HG02763 (cell line): ENCODE measurements around the gene PLCH1.

Experiments
- ATAC-seq: cut with Tn5 transposase; IDR thresholded peaks from one replicate; pipeline ENCODE4 v1.9.1; 2021; ENCODE audit warnings: mild to moderate bottlenecking, moderate library complexity; ENCODE audit not compliant: unreplicated experiment

Gene PLCH1

GRCh38 chr3:155609586-155609985 is 135.3 kb downstream of the PLCH1 start:
- no peak for ATAC-seq

- ATAC-seq, result no peak
Observed at GRCh38 chr3:155608228-155608920, 136.5 kb downstream of the PLCH1 start.

GRCh38 chr3:155607761-155608160 is 137.1 kb downstream of the PLCH1 start:
- no peak for ATAC-seq

- no peak for ATAC-seq
Observed at GRCh38 chr3:155605571-155605970, 139.3 kb downstream of the PLCH1 start.

- no peak for ATAC-seq
Observed at GRCh38 chr3:155604967-155605366, 139.9 kb downstream of the PLCH1 start.

GRCh38 chr3:155604126-155604525 is 140.7 kb downstream of the PLCH1 start:
- ATAC-seq, result no peak

GRCh38 chr3:155603302-155603701 is 141.6 kb downstream of the PLCH1 start:
- ATAC-seq, result no peak

GRCh38 chr3:155602307-155602706 is 142.6 kb downstream of the PLCH1 start:
- no peak for ATAC-seq

GRCh38 chr3:155598671-155599070 is 146.2 kb downstream of the PLCH1 start:
- no peak for ATAC-seq

GRCh38 chr3:155596615-155597014 is 148.3 kb downstream of the PLCH1 start:
- ATAC-seq, result no peak

GRCh38 chr3:155595371-155595770 is 149.5 kb downstream of the PLCH1 start:
- ATAC-seq, result no peak

- ATAC-seq, result no peak
Observed at GRCh38 chr3:155594526-155595187, 150.2 kb downstream of the PLCH1 start.

- ATAC-seq, result no peak
Observed at GRCh38 chr3:155587581-155587980, 157.3 kb downstream of the PLCH1 start.

- ATAC-seq, result no peak
Observed at GRCh38 chr3:155585384-155585783, 159.5 kb downstream of the PLCH1 start.

- no peak for ATAC-seq
Observed at GRCh38 chr3:155581579-155581978, 163.3 kb downstream of the PLCH1 start.

- ATAC-seq, result no peak
Observed at GRCh38 chr3:155572085-155572484, 172.8 kb downstream of the PLCH1 start.

- no peak for ATAC-seq
Observed at GRCh38 chr3:155568295-155568694, 176.6 kb downstream of the PLCH1 start.

- no peak for ATAC-seq
Observed at GRCh38 chr3:155560594-155560993, 184.3 kb downstream of the PLCH1 start.

- ATAC-seq, result no peak
Observed at GRCh38 chr3:155560135-155560534, 184.7 kb downstream of the PLCH1 start.

GRCh38 chr3:155556531-155556930 is 188.3 kb downstream of the PLCH1 start:
- no peak for ATAC-seq

GRCh38 chr3:155555479-155556060 is 189.3 kb downstream of the PLCH1 start:
- peak; percentile 1 for ATAC-seq

- peak; percentile 75 for ATAC-seq
Observed at GRCh38 chr3:155554777-155555451, 190.0 kb downstream of the PLCH1 start.
